IPS DF 4.7 (cell line): Measurements from ENCODE around the gene ZNF44.

Experiments used
- DNase-seq: peaks from one replicate; pipeline ENCODE4 v3.0.0-alpha.2; 2013; ENCODE audit warnings: low spot score; ENCODE audit errors: extremely low read depth

ZNF44 gene

GRCh38 chr19:12261554-12261953 is 33.1 kb downstream of the ZNF44 start:
- no peak for DNase-seq

- no peak for DNase-seq
Observed at GRCh38 chr19:12260861-12261260, 33.8 kb downstream of the ZNF44 start.

GRCh38 chr19:12260236-12260635 is 34.4 kb downstream of the ZNF44 start:
- no peak for DNase-seq

GRCh38 chr19:12255372-12255771 is 39.3 kb downstream of the ZNF44 start:
- DNase-seq, result no peak

- no peak for DNase-seq
Observed at GRCh38 chr19:12247644-12248222, 47.0 kb downstream of the ZNF44 start.

- DNase-seq, result no peak
Observed at GRCh38 chr19:12244370-12244769, 50.3 kb downstream of the ZNF44 start.

- no peak for DNase-seq
Observed at GRCh38 chr19:12237143-12237839, 57.4 kb downstream of the ZNF44 start.

- DNase-seq, result no peak
Observed at GRCh38 chr19:12232961-12233360, 61.7 kb downstream of the ZNF44 start.

GRCh38 chr19:12230751-12231733 is 63.6 kb downstream of the ZNF44 start:
- no peak for DNase-seq

GRCh38 chr19:12229990-12230389 is 64.7 kb downstream of the ZNF44 start:
- no peak for DNase-seq

GRCh38 chr19:12224676-12225075 is 70.0 kb downstream of the ZNF44 start:
- no peak for DNase-seq

- DNase-seq, result no peak
Observed at GRCh38 chr19:12222980-12223630, 71.6 kb downstream of the ZNF44 start.
